Fibroblast of mammary gland (primary cell): ENCODE measurements around the gene TMED5.
A peak's percentile ranks its signal among the peaks of the same experiment; 100 is the strongest.

ENCODE experiments used
- DNase-seq: peaks from one replicate; pipeline ENCODE4 v3.0.0-alpha.2; 2010; ENCODE audit warnings: low read depth
- H3K4me3 ChIP-seq: 2 replicates; pipeline ENCODE4 v1.5.1; 2011; ENCODE audit warnings: low read depth, mild to moderate bottlenecking, low read length, moderate library complexity; ENCODE audit not compliant: control insufficient read depth
- TF ChIP-seq, protein P1 (sequence below): conservative IDR thresholded peaks from 2 replicates; pipeline ENCODE4 v1.5.1; 2011; ENCODE audit warnings: low read depth, low read length, inconsistent platforms; ENCODE audit not compliant: control insufficient read depth, insufficient read depth

The TMED5 gene

GRCh38 chr1:93155335-93155734 lies 24.9 kb downstream of the TMED5 start:
- no peak overlapping the region for H3K4me3 ChIP-seq
- TF ChIP-seq, protein P1, sequence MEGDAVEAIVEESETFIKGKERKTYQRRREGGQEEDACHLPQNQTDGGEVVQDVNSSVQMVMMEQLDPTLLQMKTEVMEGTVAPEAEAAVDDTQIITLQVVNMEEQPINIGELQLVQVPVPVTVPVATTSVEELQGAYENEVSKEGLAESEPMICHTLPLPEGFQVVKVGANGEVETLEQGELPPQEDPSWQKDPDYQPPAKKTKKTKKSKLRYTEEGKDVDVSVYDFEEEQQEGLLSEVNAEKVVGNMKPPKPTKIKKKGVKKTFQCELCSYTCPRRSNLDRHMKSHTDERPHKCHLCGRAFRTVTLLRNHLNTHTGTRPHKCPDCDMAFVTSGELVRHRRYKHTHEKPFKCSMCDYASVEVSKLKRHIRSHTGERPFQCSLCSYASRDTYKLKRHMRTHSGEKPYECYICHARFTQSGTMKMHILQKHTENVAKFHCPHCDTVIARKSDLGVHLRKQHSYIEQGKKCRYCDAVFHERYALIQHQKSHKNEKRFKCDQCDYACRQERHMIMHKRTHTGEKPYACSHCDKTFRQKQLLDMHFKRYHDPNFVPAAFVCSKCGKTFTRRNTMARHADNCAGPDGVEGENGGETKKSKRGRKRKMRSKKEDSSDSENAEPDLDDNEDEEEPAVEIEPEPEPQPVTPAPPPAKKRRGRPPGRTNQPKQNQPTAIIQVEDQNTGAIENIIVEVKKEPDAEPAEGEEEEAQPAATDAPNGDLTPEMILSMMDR = no peak
- no peak for DNase-seq

GRCh38 chr1:93154898-93155297 lies 25.3 kb downstream of the TMED5 start:
- no peak overlapping the region for H3K4me3 ChIP-seq
- no peak for DNase-seq
- TF ChIP-seq, protein P1 = no peak

DNA sequence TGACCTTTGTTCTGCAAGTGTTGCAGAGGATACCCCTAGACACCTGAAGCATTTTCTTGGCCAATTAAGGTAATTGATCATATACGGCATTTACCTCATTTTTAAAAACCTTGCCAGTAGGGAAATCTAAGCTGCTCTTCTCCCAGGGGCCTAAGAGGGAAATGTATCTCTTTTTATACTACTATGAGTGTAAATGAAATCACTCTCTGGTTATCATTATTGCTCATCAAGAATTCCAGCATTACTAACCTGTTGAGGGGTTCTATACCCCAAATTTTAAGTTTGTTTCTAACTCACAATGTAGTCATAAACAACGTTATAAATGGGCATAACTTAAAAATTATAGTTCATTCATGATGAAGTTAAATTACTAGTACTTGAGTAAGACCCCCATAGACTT lies 27.4 kb downstream of the TMED5 start:
- no peak overlapping the region for H3K4me3 ChIP-seq
- TF ChIP-seq, protein P1 = no peak
- no peak for DNase-seq

DNA sequence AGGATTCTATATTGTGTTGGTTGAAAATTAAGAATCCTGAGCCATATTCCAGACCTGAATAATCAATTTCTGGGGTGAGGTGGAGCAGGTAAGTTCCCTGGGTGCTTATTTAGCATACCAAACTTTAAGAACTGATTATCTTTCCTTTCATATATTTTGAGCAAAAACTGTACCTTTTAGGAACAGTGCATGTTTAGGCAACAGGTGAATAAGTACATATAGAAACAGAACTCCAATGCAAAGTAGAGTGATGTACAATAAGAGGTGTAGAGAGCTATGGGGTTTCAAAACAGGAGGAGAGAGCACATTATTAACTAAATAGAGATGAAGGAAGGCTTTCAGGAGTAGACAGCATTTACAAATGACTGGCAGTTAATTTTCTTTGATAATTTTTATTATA lies 28.7 kb downstream of the TMED5 start:
- no peak for DNase-seq
- TF ChIP-seq, protein P1 = no peak
- H3K4me3 ChIP-seq = no peak overlapping the region

GRCh38 chr1:93150729-93151128 lies 29.5 kb downstream of the TMED5 start:
- TF ChIP-seq, protein P1 = no peak
- H3K4me3 ChIP-seq = no peak overlapping the region
- no peak for DNase-seq

DNA sequence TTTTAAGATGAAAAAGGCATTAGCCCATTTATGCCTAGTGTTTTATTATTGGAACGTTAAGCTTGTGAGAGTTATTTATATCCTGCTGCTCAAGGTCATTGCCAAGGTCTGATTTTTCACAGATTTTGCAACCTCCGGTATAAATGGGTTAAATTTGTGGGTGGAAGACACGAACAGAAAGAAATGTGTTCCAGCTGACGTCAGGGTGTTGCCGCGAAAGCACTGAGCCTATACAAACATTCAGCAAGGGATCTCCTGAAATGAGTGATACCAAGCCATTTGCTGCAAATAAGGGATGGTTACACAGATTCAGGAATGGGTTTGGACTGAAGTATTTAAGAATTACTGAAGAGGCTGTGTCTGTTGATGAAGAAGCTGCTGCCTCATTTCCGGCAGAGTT lies 32.2 kb downstream of the TMED5 start:
- peak; percentile 66 for DNase-seq
- no peak overlapping the region for H3K4me3 ChIP-seq
- TF ChIP-seq, protein P1 = no peak

GRCh38 chr1:93143769-93144168 lies 36.4 kb downstream of the TMED5 start:
- TF ChIP-seq, protein P1 = no peak
- H3K4me3 ChIP-seq = no peak overlapping the region
- DNase-seq = no peak
